H9 (cell line): ENCODE data around the gene MDGA2. TPM values are rescaled to one million over a fixed set of nuclear protein-coding genes. Genes with fewer than 3 reads are reported as not detected.

ENCODE experiments used
- DNase-seq: peaks from one replicate; pipeline ENCODE4 v3.0.0-alpha.2; 2017
- H2AFZ ChIP-seq: one replicate; pipeline ENCODE4 v1.6.1; 2013; ENCODE audit warnings: mild to moderate bottlenecking, low read length, control low read depth, moderate library complexity
- H2AK5ac ChIP-seq: 2 replicates; pipeline ENCODE4 v1.6.1; 2013; ENCODE audit warnings: low read length, control low read depth, mixed read lengths; ENCODE audit not compliant: insufficient read length
- H2BK120ac ChIP-seq: one replicate; pipeline ENCODE4 v1.6.1; 2013; ENCODE audit warnings: low read depth, mild to moderate bottlenecking, low read length, control low read depth, inconsistent platforms; ENCODE audit not compliant: poor library complexity, severe bottlenecking
- H2BK12ac ChIP-seq: 2 replicates; pipeline ENCODE4 v1.6.1; 2013; ENCODE audit warnings: low read length, control low read depth, mixed read lengths, low read depth; ENCODE audit not compliant: insufficient read length
- H2BK15ac ChIP-seq: 2 replicates; pipeline ENCODE4 v1.6.1; 2013; ENCODE audit warnings: low read depth, low read length, control low read depth
- H2BK20ac ChIP-seq: one replicate; pipeline ENCODE4 v1.6.1; 2013; ENCODE audit warnings: low read depth, mild to moderate bottlenecking, low read length, control low read depth, inconsistent platforms; ENCODE audit not compliant: poor library complexity, severe bottlenecking
- H2BK5ac ChIP-seq: 2 replicates; pipeline ENCODE4 v1.6.1; 2013; ENCODE audit warnings: low read length, control low read depth, mixed read lengths; ENCODE audit not compliant: insufficient read length
- H3K14ac ChIP-seq: 2 replicates; pipeline ENCODE4 v1.6.1; 2013; ENCODE audit warnings: low read length, control low read depth; ENCODE audit not compliant: insufficient read depth
- H3K18ac ChIP-seq: 2 replicates; pipeline ENCODE4 v1.6.1; 2013; ENCODE audit warnings: low read depth, mild to moderate bottlenecking, mixed read lengths, low read length, control low read depth; ENCODE audit not compliant: insufficient read length
- H3K23ac ChIP-seq: 2 replicates; pipeline ENCODE4 v1.6.1; 2013; ENCODE audit warnings: low read length, control low read depth, mixed read lengths, low read depth; ENCODE audit not compliant: insufficient read length
- H3K23me2 ChIP-seq: 2 replicates; pipeline ENCODE4 v1.6.1; 2013; ENCODE audit warnings: low read depth, mild to moderate bottlenecking, mixed read lengths, low read length, control low read depth; ENCODE audit not compliant: insufficient read length, poor library complexity, severe bottlenecking
- H3K27ac ChIP-seq: 2 replicates; pipeline ENCODE4 v1.5.1; 2013; ENCODE audit warnings: low read length, control low read depth, mixed read lengths, low read depth; ENCODE audit not compliant: insufficient read length
- H3K27me3 ChIP-seq: 2 replicates; pipeline ENCODE4 v1.6.1; 2013; ENCODE audit warnings: low read length, control low read depth, inconsistent platforms; ENCODE audit not compliant: insufficient read depth
- H3K4ac ChIP-seq: 2 replicates; pipeline ENCODE4 v1.6.1; 2013; ENCODE audit warnings: low read depth, mild to moderate bottlenecking, control low read depth, inconsistent platforms, low read length, moderate library complexity
- H3K4me1 ChIP-seq: 2 replicates; pipeline ENCODE4 v1.6.1; 2013; ENCODE audit warnings: low read length, control low read depth, inconsistent platforms; ENCODE audit not compliant: insufficient read depth
- H3K4me2 ChIP-seq: 2 replicates; pipeline ENCODE4 v1.6.1; 2013; ENCODE audit warnings: low read length, control low read depth, mixed read lengths; ENCODE audit not compliant: insufficient read length, insufficient read depth
- H3K56ac ChIP-seq: 2 replicates; pipeline ENCODE4 v1.6.1; 2013; ENCODE audit warnings: low read depth, mild to moderate bottlenecking, mixed read lengths, low read length, control low read depth; ENCODE audit not compliant: insufficient read length
- H3K79me1 ChIP-seq: 2 replicates; pipeline ENCODE4 v1.6.1; 2013; ENCODE audit warnings: low read depth, mild to moderate bottlenecking, moderate library complexity, low read length, control low read depth, inconsistent platforms; ENCODE audit not compliant: insufficient read depth, poor library complexity, severe bottlenecking
- H3K79me2 ChIP-seq: 2 replicates; pipeline ENCODE4 v1.6.1; 2013; ENCODE audit warnings: low read length, control low read depth, inconsistent platforms; ENCODE audit not compliant: insufficient read depth
- H3K9ac ChIP-seq: 2 replicates; pipeline ENCODE4 v1.6.1; 2013; ENCODE audit warnings: low read length, control low read depth, mixed read lengths; ENCODE audit not compliant: insufficient read length; ENCODE audit errors: extremely low read depth
- H3K9me3 ChIP-seq: one replicate; pipeline ENCODE4 v1.6.1; 2013; ENCODE audit warnings: low read depth, low read length, inconsistent platforms; ENCODE audit not compliant: control insufficient read depth
- H3T11ph ChIP-seq: one replicate; pipeline ENCODE4 v1.6.1; 2013; ENCODE audit warnings: mild to moderate bottlenecking, low read length, control low read depth, inconsistent platforms
- H4K20me1 ChIP-seq: one replicate; pipeline ENCODE4 v1.6.1; 2013; ENCODE audit not compliant: control insufficient read depth, insufficient read length, insufficient read depth
- H4K5ac ChIP-seq: 2 replicates; pipeline ENCODE4 v1.6.1; 2013; ENCODE audit warnings: low read depth, mild to moderate bottlenecking, mixed read lengths, low read length, control low read depth; ENCODE audit not compliant: insufficient read length
- H4K8ac ChIP-seq: replicated peaks from 2 replicates; pipeline ENCODE4 v1.6.1; 2013; ENCODE audit warnings: low read length, control low read depth, mixed read lengths, low read depth; ENCODE audit not compliant: insufficient read length
- H4K91ac ChIP-seq: 2 replicates; pipeline ENCODE4 v1.6.1; 2013; ENCODE audit warnings: low read depth, mild to moderate bottlenecking, moderate library complexity, mixed read lengths, low read length, control low read depth; ENCODE audit not compliant: insufficient read length
- H3K27ac Mint-ChIP-seq, 3 experiments: 2 replicates in 2 of 3; 3 replicates in 1 of 3; pipeline ENCODE4 v1.8.0; 2020 to 2021; ENCODE audit warnings: mixed read lengths in 3 of 3, mild to moderate bottlenecking in 1 of 3, moderate library complexity in 1 of 3
- H3K27me3 Mint-ChIP-seq: 2 replicates; pipeline ENCODE4 v1.8.0; 2021; ENCODE audit warnings: low read depth, mild to moderate bottlenecking, moderate library complexity, mixed read lengths
- H3K36me3 Mint-ChIP-seq, 3 experiments: 2 replicates in 2 of 3; 3 replicates in 1 of 3; pipeline ENCODE4 v1.8.0; 2020 to 2021; ENCODE audit warnings: low read depth in 3 of 3, mixed read lengths in 3 of 3; ENCODE audit not compliant: insufficient read depth in 1 of 3
- H3K4me1 Mint-ChIP-seq, 2 experiments: 2 replicates each; pipeline ENCODE4 v1.8.0; 2020; ENCODE audit warnings: mixed read lengths in 2 of 2
- H3K4me3 Mint-ChIP-seq, 2 experiments: 2 replicates in 1 of 2; 3 replicates in 1 of 2; pipeline ENCODE4 v1.8.0; 2020 to 2021; ENCODE audit warnings: mild to moderate bottlenecking in 2 of 2, mixed read lengths in 2 of 2, moderate library complexity in 1 of 2
- H3K9me3 Mint-ChIP-seq, 2 experiments: 2 replicates in 1 of 2; 3 replicates in 1 of 2; pipeline ENCODE4 v1.8.0; 2020; ENCODE audit warnings: mild to moderate bottlenecking in 2 of 2, mixed read lengths in 2 of 2, moderate library complexity in 1 of 2
- CTCF ChIP-seq: fragments of 200-600 bp; sonication (generic); conservative IDR thresholded peaks from 3 replicates; pipeline ENCODE4 v1.8.0; 2021; ENCODE audit warnings: antibody characterized with exemption, mild to moderate bottlenecking
- WGBS: extraction: QIAGEN DNeasy Blood & Tissue Kit; methylation state at CpG from one replicate; pipeline ENCODE4 v1.1.7; 2013; ENCODE audit warnings: missing lambda C conversion rate, low lambda C conversion rate, mixed read lengths; ENCODE audit not compliant: insufficient read length; ENCODE audit errors: extremely low coverage; 5-methylcytosine and 5-hydroxymethylcytosine counted together
- total RNA-seq: library from RNA; stranded (reverse); gene quantifications from 2 replicates; pipeline ENCODE4 v1.2.1, GENCODE V29; 2021

Gene MDGA2
- total RNA-seq, 1 experiment from 2014 or later = 1.9 TPM

- Histone ChIP-seq H3K79me1 (no peaks in the 10 kb centered on the region), H4K5ac (no peak overlapping the region), H2BK120ac (no peak overlapping the region), H3K79me2 (no peaks in the 10 kb centered on the region), H3T11ph (no peak overlapping the region), H3K4me1 (no peaks in the 10 kb centered on the region), H2BK15ac (no peak overlapping the region), H3K27ac (no peak overlapping the region), H3K9me3 (no peaks in the 10 kb centered on the region), H2BK5ac (no peak overlapping the region), H2BK20ac (no peak overlapping the region), H3K9ac (no peak overlapping the region), H3K23ac (no peak overlapping the region), H3K4me2 (no peak overlapping the region), H3K56ac (no peak overlapping the region), H3K4ac (no peak overlapping the region), H2BK12ac (no peak overlapping the region), H3K27me3 (no peaks in the 10 kb centered on the region), H2AFZ (no peak overlapping the region), H4K20me1 (no peaks in the 10 kb centered on the region), H3K14ac (no peak overlapping the region), H4K91ac (no peak overlapping the region), H2AK5ac (no peak overlapping the region), H3K23me2 (no peaks in the 10 kb centered on the region), H3K18ac (no peak overlapping the region), H4K8ac (no peak overlapping the region)
- no CpG with 5 or more reads among the region's 2 CpGs for WGBS
- no peaks in the 10 kb centered on the region for H3K36me3 Mint-ChIP-seq
- H3K4me3 Mint-ChIP-seq = no peak overlapping the region
- no peaks in the 10 kb centered on the region for H3K9me3 Mint-ChIP-seq
- no peaks in the 10 kb centered on the region for H3K4me1 Mint-ChIP-seq
- no peak overlapping the region for H3K27ac Mint-ChIP-seq
- no peak for DNase-seq
- no peak for TF ChIP-seq CTCF
- H3K27me3 Mint-ChIP-seq = no peaks in the 10 kb centered on the region
Measured at GRCh38 chr14:47454025-47454424, 221.4 kb downstream of the MDGA2 start.
